Sigmoid colon (tissue), 4 donors: Measurements from ENCODE around the gene ITPR1.

Experiments
- EP300 ChIP-seq, 4 donors: sonication (generic); formaldehyde crosslinking; IDR thresholded peaks; one replicate each; pipeline ENCODE4 v1.6.1; 2017; ENCODE audit warnings: antibody characterized with exemption in 4 of 4
- POLR2A ChIP-seq, 2 donors: fragments of 450-650 bp; IDR thresholded peaks; one replicate each; pipeline ENCODE4 v1.6.1; 2016; ENCODE audit warnings: antibody characterized with exemption in 2 of 2, mild to moderate bottlenecking in 2 of 2, moderate library complexity in 2 of 2
- TF ChIP-seq, protein P1 (sequence below), 4 experiments: fragments of 450-650 bp in 3 of 4; fragments of 200-600 bp in 1 of 4; IDR thresholded peaks; one replicate each; pipeline ENCODE4 v1.5.1; 2016 to 2019; ENCODE audit warnings: antibody characterized with exemption in 4 of 4, mild to moderate bottlenecking in 3 of 4, moderate library complexity in 2 of 4

GRCh38 chr3:4528320-4528719 is 35.2 kb downstream of the ITPR1 start:
- TF ChIP-seq EP300 (IDR thresholded peaks at IDR 0.05) (no peak), POLR2A (IDR thresholded peaks at IDR 0.05) (no peak)
- TF ChIP-seq, protein P1, sequence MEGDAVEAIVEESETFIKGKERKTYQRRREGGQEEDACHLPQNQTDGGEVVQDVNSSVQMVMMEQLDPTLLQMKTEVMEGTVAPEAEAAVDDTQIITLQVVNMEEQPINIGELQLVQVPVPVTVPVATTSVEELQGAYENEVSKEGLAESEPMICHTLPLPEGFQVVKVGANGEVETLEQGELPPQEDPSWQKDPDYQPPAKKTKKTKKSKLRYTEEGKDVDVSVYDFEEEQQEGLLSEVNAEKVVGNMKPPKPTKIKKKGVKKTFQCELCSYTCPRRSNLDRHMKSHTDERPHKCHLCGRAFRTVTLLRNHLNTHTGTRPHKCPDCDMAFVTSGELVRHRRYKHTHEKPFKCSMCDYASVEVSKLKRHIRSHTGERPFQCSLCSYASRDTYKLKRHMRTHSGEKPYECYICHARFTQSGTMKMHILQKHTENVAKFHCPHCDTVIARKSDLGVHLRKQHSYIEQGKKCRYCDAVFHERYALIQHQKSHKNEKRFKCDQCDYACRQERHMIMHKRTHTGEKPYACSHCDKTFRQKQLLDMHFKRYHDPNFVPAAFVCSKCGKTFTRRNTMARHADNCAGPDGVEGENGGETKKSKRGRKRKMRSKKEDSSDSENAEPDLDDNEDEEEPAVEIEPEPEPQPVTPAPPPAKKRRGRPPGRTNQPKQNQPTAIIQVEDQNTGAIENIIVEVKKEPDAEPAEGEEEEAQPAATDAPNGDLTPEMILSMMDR (IDR thresholded peaks at IDR 0.05), result no peak
